Glomerular visceral epithelial cell (primary cell): ENCODE results near the gene SOX5.
"Not testable (repeated sequence)": the region's sequence is repeated elsewhere in the genome, so short reads cannot be mapped to it uniquely, and the experiment has no call there.

Experiments used
- DNase-seq: peaks from one replicate; pipeline ENCODE4 v3.0.0-alpha.2; 2016; ENCODE audit errors: extremely low spot score

SOX5 gene

GRCh38 chr12:23491029-23491428 lies 458.4 kb downstream of the SOX5 start:
- not testable (repeated sequence) for DNase-seq

- no peak for DNase-seq
Observed at GRCh38 chr12:23488130-23488529, 461.3 kb downstream of the SOX5 start.

GRCh38 chr12:23484238-23484637 lies 465.2 kb downstream of the SOX5 start:
- no peak for DNase-seq

DNA sequence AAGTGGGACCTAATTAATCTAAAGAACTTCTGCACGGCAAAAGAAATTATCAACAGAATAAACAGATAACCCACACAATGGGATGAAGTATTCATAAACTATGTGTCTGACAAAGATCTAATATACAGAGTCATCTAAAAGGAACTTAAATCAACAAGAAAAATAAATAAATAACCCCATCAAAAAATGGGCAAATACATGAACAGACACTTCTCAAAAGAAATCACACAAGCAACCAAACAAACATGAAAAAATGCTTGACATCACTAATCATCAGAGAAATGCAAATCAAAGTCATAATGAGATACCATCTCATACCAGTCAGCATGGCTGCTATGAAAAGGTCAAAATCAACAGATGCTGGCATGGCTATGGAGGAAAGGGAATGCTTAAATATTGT lies 466.9 kb downstream of the SOX5 start:
- DNase-seq: no peak
